ENCODE measurements around the gene NT5C1A.

GRCh38 chr1:39647247-39647646 lies 24.7 kb downstream of the NT5C1A start:
- TF ChIP-seq EZH2 (IDR thresholded peaks at IDR 0.05; ENCODE audit: borderline replicate concordance) (no peak), CTCF (IDR thresholded peaks at IDR 0.05; ENCODE audit: poor library complexity) (no peak), EZH2phosphoT487 (IDR thresholded peaks at IDR 0.05; ENCODE audit: low read depth, severe bottlenecking, unreplicated experiment) (no peak)

All from hepatocyte (in vitro differentiated cells).